HG02623 (cell line): ENCODE measurements around the gene GJC2.
"Not testable (repeated sequence)": the region's sequence is repeated elsewhere in the genome, so short reads cannot be mapped to it uniquely, and the experiment has no call there.

Experiments
- ATAC-seq: cut with Tn5 transposase; IDR thresholded peaks from one replicate; pipeline ENCODE4 v1.9.1; 2021; ENCODE audit warnings: moderate library complexity; ENCODE audit not compliant: unreplicated experiment

GJC2 gene

DNA sequence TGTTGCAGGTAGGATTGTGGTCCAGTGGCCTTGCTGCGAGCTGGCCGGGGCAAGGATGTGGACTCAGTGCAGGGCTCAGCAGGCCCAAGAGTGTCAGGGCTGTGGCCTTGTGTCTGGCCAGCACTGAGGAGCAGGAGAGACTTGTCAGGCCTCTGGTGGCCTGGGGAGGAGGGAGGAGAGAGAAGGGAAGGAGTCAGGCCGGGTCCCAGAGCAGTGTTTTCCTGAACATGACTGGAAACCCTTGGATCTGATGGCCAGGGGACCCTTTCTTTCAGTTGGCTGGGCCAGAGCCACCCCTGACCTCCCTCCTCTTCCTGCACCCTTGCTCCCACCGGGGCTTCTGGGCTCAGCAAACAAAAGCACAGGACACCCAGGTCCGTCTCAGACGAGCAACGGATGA, 20.9 kb downstream of the GJC2 start:
- no peak for ATAC-seq

DNA sequence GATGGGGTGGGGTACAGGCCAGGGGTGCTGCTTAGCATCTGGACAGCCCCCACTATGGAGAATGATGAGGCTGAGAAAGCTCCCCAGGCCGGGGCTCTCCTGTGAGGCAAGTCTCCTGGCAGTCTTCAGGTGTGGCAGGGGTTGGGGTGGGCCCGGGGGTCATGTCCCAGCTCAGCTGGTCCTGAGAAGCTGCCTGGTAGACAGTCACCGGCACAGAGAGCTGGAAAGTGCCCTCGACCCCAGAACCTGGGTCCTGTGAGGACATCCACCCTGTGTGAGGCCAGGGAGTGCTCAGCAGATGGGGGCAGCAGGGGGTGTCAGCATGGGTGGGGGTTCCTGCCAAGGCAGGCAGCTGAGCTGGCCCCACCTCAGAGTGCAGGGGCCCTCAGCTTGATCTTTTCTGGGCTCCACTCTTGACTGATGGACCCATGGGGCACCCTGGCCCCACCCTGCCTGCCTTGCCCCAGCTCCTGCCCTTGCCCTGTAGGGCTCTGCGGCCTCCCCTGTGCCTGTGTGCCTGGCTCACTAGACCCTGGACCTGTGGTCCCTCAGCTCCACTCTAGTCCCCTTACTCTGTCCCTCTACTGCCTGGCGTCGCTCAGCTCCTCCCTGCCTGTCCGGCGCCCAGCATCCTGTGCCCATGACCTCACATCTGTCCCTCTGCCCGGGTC, 21.6 kb downstream of the GJC2 start:
- no peak for ATAC-seq

DNA sequence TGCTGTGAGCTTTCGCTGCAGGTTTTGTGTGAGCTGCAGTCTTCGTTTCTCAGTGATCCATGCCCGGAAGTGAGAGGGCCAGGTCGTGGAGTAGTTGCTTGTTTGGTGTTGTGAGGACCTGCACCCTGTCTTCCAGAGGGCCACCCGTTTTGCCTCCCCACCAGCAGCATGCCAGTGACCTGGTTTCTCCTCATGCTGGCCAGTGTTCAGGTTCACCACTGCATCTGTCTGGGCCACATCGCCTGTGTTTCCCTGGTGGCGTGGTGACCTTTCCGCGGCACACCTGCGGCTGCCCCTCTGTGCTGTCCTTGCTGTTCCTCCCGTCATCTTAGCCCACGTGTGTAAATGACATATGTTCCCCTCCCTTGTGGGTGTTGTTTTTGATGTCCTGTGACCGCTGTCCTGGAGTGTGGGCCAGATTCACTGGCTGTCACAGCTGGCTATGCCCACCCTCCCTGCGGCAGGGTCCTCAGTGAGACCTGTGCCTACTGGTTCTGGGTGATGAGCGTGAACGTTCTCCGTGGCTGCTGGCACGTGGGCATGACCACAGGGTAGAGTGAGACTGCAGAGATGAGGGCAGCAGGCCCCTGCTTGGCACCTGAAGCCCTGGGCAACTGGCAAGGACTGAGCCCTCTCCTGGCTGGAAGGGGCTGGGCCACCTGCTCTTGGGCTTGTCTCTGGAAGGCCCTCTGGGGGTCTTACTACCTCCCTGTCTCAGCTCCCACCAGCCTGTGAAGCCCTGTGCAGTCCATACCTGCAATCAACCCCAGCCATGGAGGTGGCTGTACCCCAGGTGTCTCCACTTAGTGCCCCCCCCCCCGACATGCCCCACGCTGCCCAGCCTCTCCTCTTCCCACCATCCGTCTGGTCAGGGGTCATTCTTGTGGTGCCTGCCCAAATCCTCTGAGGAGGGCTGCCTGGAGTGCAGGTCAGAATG, 23.1 kb downstream of the GJC2 start:
- ATAC-seq, result no peak

DNA sequence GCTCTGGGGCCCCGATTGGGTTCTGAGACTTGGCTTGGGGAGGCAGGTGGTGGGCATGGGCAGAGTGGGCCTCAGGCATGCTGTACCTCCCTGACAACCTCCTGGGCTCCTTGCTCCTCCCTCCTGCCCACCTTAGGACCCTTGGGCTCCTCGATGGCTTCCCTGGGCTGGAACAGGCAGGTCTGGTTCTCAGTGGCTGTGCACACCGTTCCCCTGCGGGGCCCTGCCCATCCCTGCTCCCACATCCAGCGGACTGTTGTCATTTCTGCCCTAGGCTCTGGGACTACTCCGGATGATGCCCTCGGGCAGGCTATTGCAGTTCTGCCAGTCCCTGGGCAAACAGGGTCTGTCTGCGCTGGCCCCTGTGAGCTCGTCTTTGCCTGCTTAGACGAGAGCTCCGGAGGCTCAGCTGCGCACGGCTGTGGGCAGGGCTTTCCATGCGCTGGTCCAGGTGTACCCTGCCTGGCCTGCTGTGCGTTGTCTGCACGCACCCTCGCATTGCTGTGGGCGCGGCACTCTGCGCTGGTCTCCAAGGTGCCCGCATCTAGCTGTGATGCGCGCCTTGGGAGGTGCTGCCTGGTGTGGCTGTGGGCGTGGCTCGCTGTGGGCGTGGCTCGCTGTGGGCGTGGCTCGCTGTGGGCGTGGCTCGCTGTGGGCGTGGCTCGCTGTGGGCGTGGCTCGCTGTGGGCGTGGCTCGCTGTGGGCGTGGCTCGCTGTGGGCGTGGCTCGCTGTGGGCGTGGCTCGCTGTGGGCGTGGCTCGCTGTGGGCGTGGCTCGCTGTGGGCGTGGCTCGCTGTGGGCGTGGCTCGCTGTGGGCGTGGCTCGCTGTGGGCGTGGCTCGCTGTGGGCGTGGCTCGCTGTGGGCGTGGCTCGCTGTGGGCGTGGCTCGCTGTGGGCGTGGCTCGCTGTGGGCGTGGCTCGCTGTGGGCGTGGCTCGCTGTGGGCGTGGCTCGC, 24.1 kb downstream of the GJC2 start:
- ATAC-seq, result not testable (repeated sequence)

DNA sequence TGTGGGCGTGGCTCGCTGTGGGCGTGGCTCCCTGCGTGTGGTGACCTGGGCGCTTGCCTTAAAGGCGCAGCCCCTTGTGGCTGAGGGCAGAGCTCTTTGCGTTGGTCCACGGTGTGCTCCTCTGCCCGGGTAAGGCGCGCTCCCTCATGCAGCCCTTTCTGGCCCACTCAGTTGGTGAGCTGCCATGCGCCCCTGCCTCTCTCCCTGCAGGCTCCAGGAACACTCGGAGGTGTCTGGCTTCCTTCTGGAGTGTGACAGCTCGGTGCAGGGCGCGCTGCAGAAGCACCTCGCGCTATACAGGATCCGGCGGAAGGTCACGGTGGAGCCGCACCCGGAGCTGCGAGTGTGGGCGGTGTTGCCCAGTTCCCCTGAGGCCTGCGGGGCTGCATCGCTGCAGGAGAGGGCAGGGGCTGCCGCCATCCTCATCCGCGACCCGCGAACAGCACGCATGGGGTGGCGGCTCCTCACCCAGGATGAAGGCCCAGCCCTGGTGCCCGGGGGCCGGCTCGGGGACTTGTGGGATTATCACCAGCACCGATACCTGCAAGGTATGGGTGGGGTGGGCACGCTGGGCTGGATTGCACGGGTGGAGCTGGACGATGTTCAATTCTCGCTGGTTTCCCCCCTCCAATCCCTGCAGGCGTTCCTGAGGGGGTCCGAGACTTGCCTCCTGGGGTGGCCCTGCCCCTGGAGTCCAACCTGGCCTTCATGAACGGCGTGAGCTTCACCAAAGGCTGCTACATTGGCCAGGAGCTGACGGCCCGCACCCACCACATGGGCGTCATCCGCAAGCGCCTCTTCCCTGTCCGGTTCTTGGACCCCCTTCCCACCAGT, 25.0 kb downstream of the GJC2 start:
- no peak for ATAC-seq

DNA sequence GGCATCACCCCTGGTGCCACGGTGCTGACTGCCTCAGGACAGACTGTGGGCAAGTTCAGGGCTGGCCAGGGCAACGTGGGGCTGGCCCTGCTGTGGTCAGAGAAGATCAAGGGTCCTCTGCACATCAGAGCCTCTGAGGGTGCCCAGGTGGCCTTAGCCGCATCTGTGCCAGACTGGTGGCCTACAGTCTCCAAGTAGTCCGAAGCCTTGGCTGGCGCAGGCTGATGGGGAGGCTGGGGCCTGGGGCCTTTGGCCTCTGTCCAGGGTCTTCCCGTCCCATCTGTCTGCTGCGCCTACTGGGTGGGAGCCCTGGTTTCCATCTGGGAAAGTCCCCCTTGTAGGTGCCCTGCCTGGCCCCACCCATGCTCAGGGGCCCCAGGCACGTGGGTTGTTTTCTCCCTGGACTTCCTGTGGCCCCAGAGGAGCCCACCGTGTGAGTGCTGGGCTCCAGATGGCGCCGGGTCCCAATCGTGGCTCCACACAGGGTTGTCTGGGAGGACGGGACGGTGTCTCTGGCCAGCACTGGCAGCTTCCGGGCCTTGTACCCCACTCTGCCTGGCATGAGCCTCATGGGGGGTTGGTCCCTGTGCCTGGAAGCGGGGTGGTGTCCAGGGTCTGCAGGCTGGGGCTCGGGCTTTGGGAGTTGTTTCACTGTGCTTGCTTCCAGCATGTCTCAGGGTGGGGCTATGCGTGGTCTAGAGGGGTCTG, 25.7 kb downstream of the GJC2 start:
- ATAC-seq, result no peak

DNA sequence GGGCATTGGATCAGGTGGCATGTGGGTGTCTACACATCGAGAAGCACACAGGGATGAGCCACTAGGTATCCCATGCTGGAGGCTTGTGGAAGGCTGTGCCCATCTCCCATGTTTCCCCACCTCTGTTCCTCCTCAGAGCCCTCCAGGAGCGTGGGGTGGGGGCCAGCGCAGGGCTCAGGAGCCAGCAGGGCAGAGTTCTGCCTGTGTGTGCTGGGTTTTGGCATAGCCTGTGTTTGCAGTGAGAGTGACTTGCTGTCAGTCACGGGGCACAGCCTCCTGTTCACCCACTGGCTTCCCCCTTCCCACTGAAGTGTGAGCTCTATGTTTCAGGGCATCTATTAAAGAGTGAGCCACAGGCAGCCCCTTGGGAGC, 26.3 kb downstream of the GJC2 start:
- ATAC-seq, result no peak

DNA sequence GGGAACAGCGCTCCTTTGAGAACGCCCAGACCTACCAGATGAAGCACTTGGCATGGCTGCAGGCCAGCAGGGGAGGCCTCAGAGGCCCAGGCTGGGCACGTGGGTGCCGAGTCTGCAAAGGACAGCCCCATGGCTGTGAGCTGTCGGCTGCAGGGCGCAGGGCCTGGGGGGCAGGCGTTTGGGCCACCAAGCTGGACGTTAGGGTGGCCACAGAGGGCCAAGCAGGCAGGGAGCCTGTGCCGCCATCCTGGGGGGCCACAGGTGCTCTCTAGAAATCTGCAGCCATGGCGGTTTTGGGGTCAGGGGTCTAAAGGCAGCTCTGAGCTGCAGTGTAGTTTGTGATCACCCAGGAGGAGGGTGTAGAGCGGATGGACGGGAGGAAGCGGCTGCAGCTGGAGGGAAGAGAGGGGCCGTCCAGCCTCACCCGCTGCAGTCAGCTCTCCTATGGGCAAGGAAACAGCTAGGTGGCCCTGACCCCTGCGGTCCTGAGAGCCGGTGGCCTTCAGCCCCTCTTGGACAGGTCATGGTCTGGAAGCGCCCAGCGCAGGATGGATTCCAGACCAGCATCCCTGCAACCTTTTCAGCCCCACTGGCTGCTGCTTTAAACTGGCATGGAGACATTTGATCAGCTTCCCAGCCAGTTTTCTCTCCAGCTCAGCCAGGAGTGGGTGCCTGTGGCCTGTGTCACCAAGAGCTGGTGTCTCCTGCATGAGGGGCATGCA, 26.9 kb downstream of the GJC2 start:
- ATAC-seq, result no peak

DNA sequence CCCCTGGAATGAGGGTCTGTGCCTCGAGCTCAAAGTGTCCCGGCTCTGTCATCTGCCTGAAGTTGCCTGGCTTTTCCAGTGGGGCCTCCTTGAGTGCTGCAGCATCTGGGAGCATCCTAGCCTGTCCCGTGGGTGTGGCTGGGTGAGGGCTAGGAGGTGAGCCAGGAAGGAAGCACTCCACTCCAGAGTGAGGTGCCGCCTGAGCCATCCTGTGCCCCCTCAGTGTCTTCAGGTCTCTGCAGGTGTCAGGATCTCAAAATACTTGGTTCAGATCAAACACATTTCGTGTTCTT, 27.4 kb downstream of the GJC2 start:
- no peak for ATAC-seq

DNA sequence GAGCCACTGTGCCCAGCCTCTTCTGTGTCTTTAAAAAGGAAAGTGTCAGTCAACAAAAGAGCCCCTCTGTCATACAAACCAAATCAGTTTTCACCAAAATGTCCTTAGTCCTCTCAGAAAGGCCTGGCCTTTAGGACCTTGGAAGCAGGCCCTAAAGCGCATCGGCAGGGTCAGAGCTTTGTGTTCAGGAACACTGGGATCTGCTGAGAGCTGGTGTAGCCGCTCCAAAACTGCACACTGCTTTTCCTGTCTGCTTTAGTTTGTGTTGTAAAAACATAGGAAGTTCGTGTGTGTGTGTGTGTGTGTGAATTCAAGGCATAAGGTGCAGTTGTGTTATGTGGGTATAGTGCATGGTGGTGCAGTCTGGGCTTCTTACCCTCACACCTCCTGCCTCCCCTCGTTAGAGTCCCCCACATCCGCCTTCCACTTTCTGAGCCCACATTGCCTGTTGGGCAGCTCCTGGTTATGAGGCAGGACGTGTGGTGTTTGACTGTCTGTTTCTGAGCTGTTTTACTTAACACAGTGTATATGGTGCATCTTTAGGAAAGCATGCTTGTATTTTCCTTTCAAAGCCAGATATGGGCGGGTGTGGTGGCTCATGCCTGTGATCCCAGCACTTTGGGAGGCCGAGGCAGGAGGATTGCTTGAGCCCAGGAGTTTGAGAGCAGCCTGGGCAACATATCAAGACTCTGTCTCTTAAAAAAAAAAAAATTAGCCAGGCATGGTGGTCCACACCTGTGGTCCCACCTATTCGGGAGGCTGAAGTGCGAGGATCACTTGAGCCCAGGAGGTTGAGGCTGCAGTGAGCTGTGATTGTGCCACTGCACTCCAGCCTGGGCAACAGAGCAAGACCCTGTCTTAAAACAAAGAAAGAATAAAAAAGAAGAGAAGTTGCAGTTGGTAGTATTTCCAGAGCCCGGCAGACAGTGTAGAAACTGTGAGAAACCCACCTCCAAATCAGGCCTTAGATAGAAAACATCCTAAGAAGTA, 28.3 kb downstream of the GJC2 start:
- ATAC-seq, result no peak

DNA sequence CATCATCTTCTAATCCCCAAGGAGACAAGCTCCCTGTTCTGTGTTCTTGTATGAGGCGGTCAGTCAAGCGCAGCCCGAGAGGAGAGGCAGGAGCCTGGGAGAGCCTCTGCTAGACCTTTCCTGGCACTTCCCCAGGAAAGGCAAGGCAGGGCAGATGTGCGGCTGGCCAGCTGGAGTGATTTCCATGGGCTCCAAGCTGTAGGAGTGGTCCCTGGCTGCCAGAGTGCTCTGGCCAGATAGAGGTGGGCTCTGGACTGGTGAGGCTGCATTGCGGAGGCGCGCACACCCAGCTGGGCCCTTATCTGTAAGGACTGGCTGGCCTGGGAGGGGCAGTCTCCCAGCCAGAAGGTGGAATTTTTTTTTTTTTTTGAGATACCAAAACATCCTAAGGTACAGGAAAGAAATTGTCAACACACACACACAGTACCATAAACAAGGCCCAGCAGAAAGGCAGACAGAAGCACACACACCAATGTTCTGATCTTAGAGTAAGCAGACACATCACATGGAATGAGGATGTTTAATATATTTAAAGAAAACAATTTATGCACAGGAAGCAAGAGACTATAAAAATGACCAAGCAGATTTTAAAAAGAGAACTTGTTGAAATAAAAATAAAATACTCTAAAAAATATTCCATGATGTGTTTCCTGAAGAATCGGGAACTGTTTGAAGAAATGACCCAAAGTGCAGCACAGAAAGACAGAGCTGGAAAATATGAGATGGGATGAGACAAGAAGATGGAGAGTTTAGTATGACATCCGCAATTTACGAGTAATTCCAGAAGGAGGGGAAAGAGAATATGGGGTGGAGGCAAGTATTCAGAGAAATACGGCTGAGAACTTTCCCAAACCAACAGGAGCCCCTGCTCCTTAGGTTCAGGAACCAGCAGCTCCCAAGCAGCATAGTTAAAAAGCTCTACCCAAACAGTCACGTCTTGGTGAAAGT, 29.3 kb downstream of the GJC2 start:
- ATAC-seq, result no peak

DNA sequence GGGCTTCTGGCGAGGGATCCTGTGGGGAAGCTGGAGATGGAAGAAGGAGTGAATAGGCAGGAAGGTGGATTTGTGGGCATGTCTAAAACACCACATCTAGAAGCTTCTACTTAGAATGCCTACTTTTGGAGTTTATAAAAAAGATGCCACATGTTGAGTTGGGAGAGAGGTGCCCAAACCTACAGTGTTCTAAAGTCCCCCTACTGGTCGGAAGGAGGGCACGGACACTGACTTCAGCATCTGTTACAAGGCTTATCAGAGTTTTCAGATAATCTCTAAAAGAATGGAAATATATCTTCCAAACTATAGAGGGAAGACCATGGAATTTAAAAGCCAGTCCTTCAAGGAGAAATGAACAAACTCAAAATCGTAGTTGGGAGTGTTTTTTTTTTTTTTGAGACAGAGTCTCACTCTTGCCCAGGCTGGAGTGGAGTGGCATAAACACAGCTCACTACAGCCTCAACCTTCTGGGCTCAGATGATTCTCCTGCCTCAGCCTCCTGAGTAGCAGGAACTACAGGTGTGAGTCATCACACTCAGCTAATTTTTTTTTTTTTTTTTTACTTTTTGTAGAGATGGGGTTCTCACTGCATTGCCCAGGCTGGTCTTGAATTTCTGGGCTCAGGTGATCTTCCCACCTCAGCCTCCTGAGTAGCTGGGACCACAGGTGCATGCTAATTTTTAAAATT, 30.7 kb downstream of the GJC2 start:
- no peak for ATAC-seq

DNA sequence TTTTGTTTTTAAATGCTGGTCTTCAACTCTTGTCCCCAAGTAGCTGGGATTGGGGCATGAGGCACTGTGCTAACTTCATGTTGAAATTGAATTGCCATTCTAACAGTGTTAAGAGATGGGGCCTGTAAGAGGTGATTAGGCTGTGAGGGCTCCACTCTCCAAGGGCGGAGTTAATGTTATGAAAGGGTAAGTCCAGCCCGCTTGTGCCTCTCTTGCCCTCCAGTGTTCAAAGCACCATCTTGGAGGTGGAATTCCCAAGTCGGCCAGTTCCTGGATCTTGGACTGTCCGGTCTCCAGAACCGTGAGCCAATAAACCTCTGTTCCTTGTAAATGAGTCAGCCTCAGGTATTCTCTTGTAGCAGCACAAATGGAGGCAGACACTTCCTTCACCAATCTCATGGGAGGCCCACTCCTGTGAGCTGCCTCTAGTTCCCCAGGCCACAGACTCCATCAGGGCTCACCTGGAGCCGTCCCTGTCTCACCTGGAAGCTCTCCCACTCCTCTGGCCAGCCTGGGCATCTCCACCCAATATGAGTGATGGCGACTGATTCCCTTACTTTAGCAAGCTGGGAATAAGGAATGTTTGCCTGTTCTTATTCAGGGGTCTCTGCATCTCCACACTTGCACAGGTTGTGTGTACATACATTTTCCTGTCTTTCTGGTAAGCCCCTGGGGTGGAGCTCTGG, 31.4 kb downstream of the GJC2 start:
- no peak for ATAC-seq

DNA sequence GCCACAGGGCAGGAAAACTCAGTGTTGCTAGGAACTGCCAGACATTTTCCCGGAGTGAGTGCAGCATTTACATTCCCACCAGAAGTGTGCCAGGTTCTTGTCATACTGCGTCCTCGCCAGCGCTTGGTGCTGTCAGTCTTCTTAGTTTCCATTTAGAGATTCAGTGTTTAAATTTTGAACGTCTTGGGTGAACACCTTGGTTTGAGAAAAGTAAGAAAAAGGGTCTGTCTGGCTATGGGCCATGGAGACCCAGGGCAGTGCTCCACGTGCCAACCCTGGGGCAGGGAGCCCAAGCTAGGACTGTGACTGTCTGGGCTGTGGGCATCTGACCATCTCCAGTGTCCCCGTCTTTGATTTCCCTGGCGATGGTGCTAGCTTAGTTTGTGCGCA, 31.9 kb downstream of the GJC2 start:
- no peak for ATAC-seq

DNA sequence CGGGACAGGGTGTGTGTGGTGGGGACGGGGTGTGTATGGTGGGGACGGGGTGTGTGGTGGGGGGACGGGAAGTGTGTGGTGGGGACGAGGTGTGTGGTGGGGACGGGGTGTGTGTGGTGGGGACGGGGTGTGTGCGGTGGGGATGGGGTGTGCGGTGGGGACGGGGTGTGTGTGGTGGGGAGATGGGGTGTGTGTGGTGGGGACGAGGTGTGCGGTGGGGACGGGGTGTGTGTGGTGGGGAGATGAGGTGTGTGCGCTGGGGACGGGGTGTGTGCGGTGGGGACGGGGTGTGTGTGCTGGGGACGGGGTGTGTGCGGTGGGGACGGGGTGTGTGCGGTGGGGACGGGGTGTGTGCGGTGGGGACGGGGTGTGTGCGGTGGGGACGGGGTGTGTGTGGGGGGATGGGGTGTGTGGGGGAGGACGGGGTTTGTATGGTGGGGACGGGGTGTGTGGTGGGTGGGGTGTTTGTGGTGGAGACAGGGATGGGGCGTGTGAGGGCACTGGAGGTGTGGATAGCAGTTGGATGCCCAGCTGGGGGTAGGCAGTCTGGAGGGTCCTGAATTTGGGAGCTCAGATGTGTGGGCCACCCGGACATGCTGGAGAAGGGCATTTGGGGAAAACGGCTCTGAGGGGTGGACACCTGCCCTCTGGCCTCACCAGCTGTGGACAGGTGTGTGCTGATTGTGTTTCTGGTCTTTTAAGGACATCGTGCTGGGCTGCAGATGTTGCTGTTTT, 32.7 kb downstream of the GJC2 start:
- ATAC-seq, result no peak
